ENCODE results near the gene ERO1B.

DNA sequence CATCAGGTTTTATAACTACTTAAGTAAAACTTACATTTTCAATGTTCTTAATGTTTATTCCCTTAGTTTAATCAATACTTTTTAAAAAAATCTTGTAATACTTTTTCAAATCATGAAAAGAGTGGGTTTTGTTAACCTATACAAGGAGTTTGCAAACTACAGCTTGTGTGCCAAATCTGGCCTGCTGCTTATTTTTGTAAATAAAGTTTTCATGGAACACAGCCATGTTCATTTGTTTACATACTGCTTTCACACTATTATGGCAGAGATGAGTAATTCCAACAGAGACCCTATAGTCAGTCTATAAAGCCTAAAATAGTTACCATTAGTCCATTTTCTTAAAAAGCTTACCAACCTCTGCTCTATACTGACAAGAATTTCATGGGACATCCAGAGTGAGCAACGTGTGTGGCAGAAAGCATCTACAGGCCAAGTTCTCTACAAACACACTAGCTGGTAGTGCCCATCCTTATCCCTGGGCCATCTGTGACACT is 42.6 kb downstream of the ERO1B start:
- TF ChIP-seq, protein P1, sequence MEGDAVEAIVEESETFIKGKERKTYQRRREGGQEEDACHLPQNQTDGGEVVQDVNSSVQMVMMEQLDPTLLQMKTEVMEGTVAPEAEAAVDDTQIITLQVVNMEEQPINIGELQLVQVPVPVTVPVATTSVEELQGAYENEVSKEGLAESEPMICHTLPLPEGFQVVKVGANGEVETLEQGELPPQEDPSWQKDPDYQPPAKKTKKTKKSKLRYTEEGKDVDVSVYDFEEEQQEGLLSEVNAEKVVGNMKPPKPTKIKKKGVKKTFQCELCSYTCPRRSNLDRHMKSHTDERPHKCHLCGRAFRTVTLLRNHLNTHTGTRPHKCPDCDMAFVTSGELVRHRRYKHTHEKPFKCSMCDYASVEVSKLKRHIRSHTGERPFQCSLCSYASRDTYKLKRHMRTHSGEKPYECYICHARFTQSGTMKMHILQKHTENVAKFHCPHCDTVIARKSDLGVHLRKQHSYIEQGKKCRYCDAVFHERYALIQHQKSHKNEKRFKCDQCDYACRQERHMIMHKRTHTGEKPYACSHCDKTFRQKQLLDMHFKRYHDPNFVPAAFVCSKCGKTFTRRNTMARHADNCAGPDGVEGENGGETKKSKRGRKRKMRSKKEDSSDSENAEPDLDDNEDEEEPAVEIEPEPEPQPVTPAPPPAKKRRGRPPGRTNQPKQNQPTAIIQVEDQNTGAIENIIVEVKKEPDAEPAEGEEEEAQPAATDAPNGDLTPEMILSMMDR (conservative IDR thresholded peaks at IDR 0.05 in 1 of 2, IDR thresholded peaks at IDR 0.05 in 1 of 2; ENCODE audit: low read depth in 1 of 2, low read length in 2 of 2), result no peak
- no peak for TF ChIP-seq EZH2 (IDR thresholded peaks at IDR 0.05; ENCODE audit: low read length, missing control alignments)

Measured in fibroblast of lung (primary cell).